ENCODE results near the gene RPLP1.

DNA sequence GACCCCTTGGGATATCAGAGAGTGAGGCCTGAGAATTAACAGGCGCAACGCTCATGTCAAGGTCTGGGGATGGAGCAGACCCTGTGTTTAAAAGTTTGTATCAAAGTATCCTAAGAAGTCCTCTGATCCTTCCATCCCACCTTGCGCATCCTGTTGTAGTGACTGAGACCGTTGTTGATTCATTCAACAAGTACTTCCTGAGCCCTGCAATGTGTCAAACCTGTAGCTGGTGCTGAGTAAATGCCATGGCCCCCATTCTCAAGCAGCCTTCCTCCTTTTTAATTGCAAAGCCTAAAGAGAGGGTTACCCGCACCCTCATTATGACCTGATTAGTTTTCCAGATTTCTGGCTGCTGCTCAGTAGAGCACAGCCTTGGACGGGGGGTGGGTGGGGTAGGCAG, 46.4 kb downstream of the RPLP1 start:
- TF ChIP-seq, protein P1, sequence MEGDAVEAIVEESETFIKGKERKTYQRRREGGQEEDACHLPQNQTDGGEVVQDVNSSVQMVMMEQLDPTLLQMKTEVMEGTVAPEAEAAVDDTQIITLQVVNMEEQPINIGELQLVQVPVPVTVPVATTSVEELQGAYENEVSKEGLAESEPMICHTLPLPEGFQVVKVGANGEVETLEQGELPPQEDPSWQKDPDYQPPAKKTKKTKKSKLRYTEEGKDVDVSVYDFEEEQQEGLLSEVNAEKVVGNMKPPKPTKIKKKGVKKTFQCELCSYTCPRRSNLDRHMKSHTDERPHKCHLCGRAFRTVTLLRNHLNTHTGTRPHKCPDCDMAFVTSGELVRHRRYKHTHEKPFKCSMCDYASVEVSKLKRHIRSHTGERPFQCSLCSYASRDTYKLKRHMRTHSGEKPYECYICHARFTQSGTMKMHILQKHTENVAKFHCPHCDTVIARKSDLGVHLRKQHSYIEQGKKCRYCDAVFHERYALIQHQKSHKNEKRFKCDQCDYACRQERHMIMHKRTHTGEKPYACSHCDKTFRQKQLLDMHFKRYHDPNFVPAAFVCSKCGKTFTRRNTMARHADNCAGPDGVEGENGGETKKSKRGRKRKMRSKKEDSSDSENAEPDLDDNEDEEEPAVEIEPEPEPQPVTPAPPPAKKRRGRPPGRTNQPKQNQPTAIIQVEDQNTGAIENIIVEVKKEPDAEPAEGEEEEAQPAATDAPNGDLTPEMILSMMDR (IDR thresholded peaks at IDR 0.05): no peak
- TF ChIP-seq POLR2A (IDR thresholded peaks at IDR 0.05): no peak
- TF ChIP-seq POLR2AphosphoS5 (IDR thresholded peaks at IDR 0.05): no peak
